OCI-M2 (cell line): ENCODE measurements around the gene ATG4A.

Source experiments
- DNase-seq: peaks from one replicate; lab custom pipeline; 2025; ENCODE audit not compliant: unreplicated experiment; lab: John Stamatoyannopoulos, UW

The ATG4A gene

DNA sequence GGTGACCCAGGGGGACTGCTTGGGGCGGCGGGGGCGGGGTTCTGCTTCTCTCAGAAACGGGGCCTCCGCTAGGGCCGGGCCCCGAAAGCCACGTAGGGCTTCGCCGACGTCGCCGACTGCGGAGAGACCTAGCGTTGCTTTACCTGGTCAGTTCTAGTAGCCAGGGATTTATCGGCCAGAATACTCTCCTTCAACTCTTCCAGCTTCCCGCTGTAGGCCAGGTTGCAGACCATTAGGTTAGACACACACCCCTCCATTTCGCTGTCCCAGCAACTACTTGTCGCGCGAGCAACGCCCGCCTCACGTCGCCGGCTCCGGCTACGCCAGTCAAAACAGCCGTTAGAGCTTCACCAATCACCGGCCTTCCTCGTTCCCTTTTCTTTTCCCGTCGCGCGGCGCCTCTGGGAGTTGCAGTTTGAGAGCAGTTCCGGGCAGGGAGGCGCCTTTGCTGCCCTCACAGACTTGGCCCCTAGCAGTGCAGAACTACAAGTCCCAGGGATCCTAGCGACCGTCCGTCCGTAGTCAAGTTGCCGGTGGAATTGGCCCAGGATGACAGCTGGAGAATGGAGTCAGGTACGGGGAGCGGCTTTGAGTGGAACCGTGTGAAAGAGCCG is at the start of gene ATG4A, which contains the start of gene PSMD10:
Gene ATG4A (plus strand): TSS at position 515 of the 614 bp plus-strand sequence. CDS start 49 bp downstream, at position 564.
Gene PSMD10 (minus strand): TSS at position 279 of the 614 bp plus-strand sequence. CDS start 22 bp downstream, at position 257.
- DNase-seq = peak; percentile 4

- no peak for DNase-seq
Measured at GRCh38 chrX:108044554-108045256, 46.9 kb upstream of the ATG4A start, which contains the start of gene VSIG1. Gene VSIG1, plus strand, starts transcription at chrX:108045065. Its CDS starts 66 bp downstream, at chrX:108045131.

DNA sequence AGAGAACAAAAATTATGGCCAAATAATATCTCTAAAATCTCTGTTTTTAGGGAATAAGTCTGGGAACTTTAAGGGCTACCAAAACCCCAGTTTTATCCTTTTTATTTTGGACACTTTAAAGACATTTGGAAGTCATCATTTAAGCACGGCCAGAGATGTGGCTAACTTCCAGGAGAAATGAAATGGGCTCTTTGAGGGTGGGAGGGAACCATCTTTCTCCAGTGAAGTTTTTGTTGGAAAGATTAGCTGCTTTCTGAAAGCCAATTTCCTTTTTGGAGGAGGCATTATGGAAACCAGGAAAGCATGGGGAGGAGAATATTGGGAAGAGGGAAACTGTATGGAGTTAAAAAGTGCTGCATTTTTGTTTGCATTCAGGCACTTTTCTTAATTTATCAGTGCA is 41.9 kb upstream of the ATG4A start:
- DNase-seq = no peak

DNA sequence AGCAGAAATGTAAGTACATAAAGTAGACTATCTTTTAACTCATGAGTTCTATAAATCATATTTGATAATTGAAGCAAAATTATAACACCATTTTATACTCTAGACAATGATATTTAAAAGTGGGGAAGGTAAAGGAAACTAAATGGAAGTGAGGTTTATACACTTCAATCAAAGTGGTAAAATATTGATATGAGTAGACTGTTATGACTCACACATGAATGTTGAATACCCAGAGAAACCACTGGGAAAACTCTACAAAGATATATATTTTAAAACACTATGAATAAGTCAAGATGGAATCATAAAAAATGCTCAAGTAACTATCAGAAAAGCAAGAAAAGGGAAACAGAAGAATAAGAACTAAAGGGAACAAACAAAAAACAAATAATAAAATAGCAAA is 38.4 kb upstream of the ATG4A start:
- DNase-seq = no peak

- DNase-seq = no peak
Measured at GRCh38 chrX:108055546-108055945, 36.0 kb upstream of the ATG4A start.

- no peak for DNase-seq
Measured at GRCh38 chrX:108059801-108060200, 31.8 kb upstream of the ATG4A start.

- DNase-seq = no peak
Measured at GRCh38 chrX:108064001-108064400, 27.6 kb upstream of the ATG4A start.

GRCh38 chrX:108064613-108065012 is 27.0 kb upstream of the ATG4A start:
- no peak for DNase-seq

GRCh38 chrX:108068121-108068520 is 23.5 kb upstream of the ATG4A start:
- DNase-seq = no peak

- DNase-seq = no peak
Measured at GRCh38 chrX:108070891-108071290, 20.7 kb upstream of the ATG4A start.

GRCh38 chrX:108071578-108071977 is 20.0 kb upstream of the ATG4A start:
- no peak for DNase-seq

DNA sequence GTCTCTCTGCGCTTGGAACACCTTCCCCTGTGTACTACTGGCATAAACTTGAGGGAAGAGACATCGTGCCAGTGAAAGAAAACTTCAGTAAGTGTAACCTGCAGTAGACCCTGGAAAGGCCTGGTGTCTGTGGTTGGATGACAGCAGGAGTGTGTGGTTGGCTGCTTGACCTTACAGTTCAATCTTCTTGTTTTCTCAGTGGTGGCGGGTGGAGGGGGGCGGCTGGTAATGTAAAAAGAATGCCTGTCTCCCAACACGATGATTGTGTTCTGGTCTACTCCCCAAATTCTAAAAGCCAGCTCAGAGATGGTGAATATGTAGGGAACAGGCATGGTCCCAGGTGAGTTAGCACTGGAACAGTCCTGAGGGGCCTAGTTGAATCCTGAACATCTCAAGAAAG is 18.8 kb upstream of the ATG4A start:
- DNase-seq = no peak

DNA sequence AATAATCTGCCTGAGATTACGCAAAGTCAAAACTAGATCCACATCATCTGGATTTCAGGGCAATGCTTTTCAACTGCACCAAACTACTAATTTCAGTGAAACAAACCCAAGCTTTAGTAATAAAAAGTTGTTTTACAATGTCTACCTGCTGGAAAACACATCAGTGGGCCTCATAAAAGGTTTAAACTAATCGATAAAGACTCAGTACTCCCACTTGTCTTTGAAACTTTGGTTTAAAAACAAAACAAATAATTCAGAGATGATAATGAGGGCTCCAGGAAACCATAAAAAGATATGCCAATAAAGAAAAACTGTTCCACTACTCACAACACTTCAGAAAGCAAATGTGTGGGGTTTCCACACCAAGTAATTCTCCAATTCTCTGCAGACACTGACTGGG is 10.5 kb upstream of the ATG4A start:
- DNase-seq = no peak

DNA sequence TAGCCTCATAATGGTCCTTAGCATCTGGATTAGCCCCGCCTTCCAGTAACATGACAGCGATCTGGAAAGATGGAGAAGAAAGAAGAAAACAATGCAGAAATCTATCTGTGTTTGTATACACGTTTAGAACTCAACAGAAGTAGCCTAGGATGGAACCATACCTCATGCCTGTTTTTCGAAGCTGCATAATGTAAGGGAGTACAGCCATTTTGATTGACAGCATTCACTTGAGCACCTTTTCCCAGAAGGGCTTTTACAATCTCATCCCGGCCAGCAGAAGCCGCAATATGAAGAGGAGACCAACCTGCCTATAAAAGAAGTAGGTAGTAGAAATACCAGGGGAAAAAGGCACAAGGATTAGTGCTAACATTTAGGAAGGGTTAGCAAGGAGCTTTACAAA is 3.8 kb upstream of the ATG4A start:
- DNase-seq = no peak

GRCh38 chrX:108088511-108088910 is 3.1 kb upstream of the ATG4A start:
- no peak for DNase-seq

- DNase-seq = no peak
Measured at GRCh38 chrX:108090491-108091263, 901 bp upstream of the ATG4A start.

DNA sequence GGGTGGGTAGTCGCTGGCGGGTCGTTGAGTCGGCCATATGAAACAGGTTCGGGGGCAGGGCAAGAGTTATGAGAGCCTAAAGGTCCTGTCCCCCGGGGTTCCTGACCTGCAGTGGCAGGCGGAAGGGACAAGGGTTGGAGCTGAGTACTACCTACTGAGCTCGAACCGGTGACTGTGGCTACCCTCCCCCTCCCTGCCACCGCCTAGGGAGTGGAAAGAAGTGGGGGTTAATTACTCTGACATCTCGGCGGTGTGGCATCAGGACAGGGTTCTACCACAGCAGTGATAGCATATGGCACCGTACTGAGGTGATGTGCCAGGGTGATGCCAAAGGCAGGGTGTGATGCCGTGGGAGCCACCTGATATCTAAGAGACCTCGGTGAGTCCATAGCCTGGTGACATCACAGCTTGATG is 307 bp downstream of the ATG4A start:
- no peak for DNase-seq

DNA sequence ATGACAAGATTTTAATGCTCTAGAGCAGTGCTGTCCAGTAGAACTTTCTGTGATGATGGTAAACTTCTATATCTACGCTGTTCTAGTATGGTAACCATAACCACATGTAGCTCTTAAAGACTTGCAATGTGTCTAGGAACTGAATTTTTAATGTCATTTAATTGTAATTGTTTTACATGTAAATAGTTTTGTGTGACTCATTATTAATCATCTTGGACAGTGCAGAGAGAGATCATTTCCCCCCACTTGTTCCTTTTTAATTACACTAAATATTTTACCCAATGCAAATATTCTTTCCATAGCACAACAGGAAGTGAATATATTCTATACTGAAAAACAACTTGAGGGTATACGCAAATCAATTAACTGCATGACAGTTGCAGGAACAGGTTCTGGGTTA is 5.8 kb downstream of the ATG4A start:
- DNase-seq = no peak

GRCh38 chrX:108105473-108105872 is 13.9 kb downstream of the ATG4A start:
- DNase-seq = no peak

DNA sequence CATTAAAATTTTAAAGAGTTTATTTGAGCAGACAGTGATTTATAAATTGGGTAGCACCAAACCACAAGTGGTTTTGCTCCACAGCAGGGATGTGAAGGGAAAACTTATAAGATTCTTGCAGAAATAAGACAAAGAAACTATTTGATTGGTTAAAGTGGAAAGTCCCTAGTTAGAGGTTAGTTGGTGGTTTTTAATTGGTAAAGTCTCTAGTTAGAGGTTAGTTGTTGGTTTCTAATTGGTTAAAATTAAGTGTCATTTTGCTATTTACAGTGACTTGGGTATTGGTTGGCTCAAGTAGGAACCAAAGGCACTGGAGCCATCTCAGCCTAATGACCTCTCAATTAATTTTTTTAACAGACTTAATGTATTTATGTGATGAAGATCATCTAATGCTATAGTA is 23.0 kb downstream of the ATG4A start:
- no peak for DNase-seq

DNA sequence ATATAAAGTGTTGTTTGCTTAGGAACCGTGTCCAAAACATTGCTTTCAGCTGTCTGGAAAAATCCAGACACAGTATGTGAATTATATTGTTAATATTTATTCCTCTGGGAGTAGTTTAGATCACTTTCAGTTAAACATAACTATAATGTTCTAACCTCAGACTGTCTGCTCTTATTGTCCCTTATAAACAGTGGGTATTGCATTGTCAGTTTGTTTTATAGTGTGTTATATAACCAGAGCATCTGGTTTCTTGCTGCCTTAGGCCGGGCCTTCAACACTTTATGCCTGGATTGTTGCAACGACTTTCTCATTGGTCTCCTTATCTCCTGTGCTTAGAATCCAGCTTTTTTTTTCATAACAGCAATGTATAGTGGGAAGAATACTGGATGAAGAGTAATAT is 26.4 kb downstream of the ATG4A start:
- DNase-seq = no peak

DNA sequence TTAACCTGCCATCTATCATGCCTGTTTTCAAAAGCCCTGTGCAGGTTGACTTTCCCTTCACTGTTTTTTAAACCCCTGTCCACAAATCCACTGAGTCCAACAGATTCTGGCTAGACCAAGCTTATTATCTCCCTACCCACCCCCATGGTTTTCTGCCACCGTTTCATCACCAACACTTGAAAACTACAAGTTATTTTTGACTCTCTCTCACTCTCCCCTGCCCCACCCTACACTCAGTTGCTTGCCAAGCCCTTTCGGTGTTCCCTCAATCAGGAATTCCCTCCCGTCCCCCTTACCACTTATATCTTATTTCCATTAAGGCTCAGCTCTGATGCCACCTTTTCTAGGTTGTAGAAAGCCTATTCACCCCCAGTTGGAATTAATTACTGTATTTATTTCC is 29.7 kb downstream of the ATG4A start:
- no peak for DNase-seq
